HG02763 (cell line): ENCODE data around the gene SPEF1.

Experiments
- ATAC-seq: cut with Tn5 transposase; IDR thresholded peaks from one replicate; pipeline ENCODE4 v1.9.1; 2021; ENCODE audit warnings: mild to moderate bottlenecking, moderate library complexity; ENCODE audit not compliant: unreplicated experiment

Gene SPEF1

GRCh38 chr20:3733119-3733995, 47.9 kb downstream of the SPEF1 start:
- ATAC-seq, result no peak

- ATAC-seq, result no peak
These were observed 48.7 kb downstream of the SPEF1 start, which contains the start of gene HSPA12B for GRCh38 chr20:3732327-3733118. Gene HSPA12B, plus strand, starts transcription at chr20:3732685. Its CDS starts 5,990 bp downstream, at chr20:3738675.

GRCh38 chr20:3731944-3732326, 49.3 kb downstream of the SPEF1 start:
- ATAC-seq, result no peak

GRCh38 chr20:3730803-3731672, 50.2 kb downstream of the SPEF1 start:
- no peak for ATAC-seq

GRCh38 chr20:3729811-3730540, 51.3 kb downstream of the SPEF1 start:
- ATAC-seq, result no peak

- ATAC-seq, result no peak
These were observed 51.9 kb downstream of the SPEF1 start for GRCh38 chr20:3729378-3729777.

GRCh38 chr20:3728876-3729275, 52.4 kb downstream of the SPEF1 start:
- no peak for ATAC-seq

GRCh38 chr20:3728354-3728753, 52.9 kb downstream of the SPEF1 start:
- no peak for ATAC-seq
